ENCODE results near the gene CTRB2. TPM values are rescaled to one million over a fixed set of nuclear protein-coding genes. Genes with fewer than 3 reads are reported as not detected.
"Not testable (repeated sequence)": the region's sequence is repeated elsewhere in the genome, so short reads cannot be mapped to it uniquely, and the experiment has no call there.

The CTRB2 gene
- total RNA-seq, 2 experiments from 2014 or later = not detected

DNA sequence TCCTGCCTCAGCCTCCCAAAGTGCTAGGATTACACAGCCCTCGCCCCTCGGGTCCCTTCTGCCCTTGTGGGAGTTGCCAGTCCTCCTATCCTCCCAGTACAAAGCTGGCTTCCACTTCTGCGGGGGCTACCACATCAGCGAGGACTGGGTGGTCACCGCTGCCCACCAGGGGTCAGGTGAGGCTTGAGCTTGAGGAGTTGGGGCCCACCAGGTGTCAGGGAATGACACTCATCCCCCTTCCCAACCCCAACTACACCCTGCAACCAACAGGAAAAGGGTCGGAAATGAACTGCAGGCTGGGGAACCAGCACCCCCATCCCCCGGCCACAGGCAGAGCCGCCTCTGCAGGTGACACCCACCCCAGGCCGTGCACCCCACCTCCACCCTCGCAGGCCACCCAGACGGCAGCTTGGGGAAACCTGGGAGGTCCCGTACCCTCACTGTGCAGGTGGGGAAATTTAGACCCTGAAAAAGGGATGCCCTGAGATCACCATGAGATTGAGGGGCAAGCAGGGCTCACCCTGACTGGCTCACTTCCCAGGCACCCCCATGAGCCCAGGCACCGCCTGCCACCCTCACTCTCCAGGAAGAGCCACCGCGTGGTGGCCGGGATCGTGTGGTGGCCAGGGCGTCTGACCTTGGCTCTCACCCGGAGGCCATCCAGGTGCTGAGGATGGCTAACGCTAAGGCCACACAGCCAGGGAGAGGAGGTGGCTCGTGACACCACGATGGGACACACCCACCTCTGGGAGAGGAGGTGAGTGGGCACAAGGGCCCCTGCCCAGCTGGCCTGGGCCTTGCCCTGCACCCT, 19.8 kb upstream of the CTRB2 start:
- no peak for DNase-seq
- Mint-ChIP-seq H3K36me3 (ENCODE audit: low read depth) (no peaks in the 10 kb centered on the region), H3K4me3 (no peak overlapping the region), H3K27me3 (no peaks in the 10 kb centered on the region), H3K4me1 (no peaks in the 10 kb centered on the region), H3K9me3 (no peaks in the 10 kb centered on the region), H3K27ac (no peak overlapping the region)
- ChIA-PET POLR2A (no interaction called here), CTCF (no interaction called here)

GRCh38 chr16:75225678-75226515, 18.9 kb upstream of the CTRB2 start:
- no peak for DNase-seq
- Mint-ChIP-seq H3K9me3 (no peaks in the 10 kb centered on the region), H3K36me3 (ENCODE audit: low read depth) (no peaks in the 10 kb centered on the region), H3K27ac (no peak overlapping the region), H3K4me1 (no peaks in the 10 kb centered on the region), H3K27me3 (no peaks in the 10 kb centered on the region), H3K4me3 (no peak overlapping the region)
- ChIA-PET CTCF (interaction anchor here (0.7 kb wide), 1 partner anchor 27 kb away, joined by 4 read pairs; no protein-coding TSS in a partner anchor), POLR2A (no interaction called here)

- H3K4me1 Mint-ChIP-seq = peaks cover 3% of the 10 kb centered on the region
- no peaks in the 10 kb centered on the region for H3K36me3 Mint-ChIP-seq (ENCODE audit: low read depth)
- no peak for DNase-seq
- ChIA-PET POLR2A (no interaction called here), CTCF (interaction anchor here (0.7 kb wide), 1 partner anchor 26 kb away, joined by 4 read pairs; no protein-coding TSS in a partner anchor)
- H3K27me3 Mint-ChIP-seq = no peaks in the 10 kb centered on the region
- H3K9me3 Mint-ChIP-seq = no peaks in the 10 kb centered on the region
- H3K27ac Mint-ChIP-seq = no peak overlapping the region
- no peak overlapping the region for H3K4me3 Mint-ChIP-seq
Measured at GRCh38 chr16:75225092-75225491, 18.1 kb upstream of the CTRB2 start.

GRCh38 chr16:75224306-75225082, 17.5 kb upstream of the CTRB2 start:
- CTCF ChIA-PET = no interaction called here
- DNase-seq = no peak
- Mint-ChIP-seq H3K27ac (no peak overlapping the region), H3K36me3 (ENCODE audit: low read depth) (no peaks in the 10 kb centered on the region), H3K9me3 (no peaks in the 10 kb centered on the region), H3K27me3 (no peaks in the 10 kb centered on the region), H3K4me3 (no peak overlapping the region), H3K4me1 (peaks cover 7% of the 10 kb centered on the region)
- POLR2A ChIA-PET = no interaction called here

- POLR2A ChIA-PET; H3K27me3 Mint-ChIP-seq; DNase-seq; H3K27ac Mint-ChIP-seq; H3K4me3 Mint-ChIP-seq; H3K36me3 Mint-ChIP-seq (ENCODE audit: low read depth); CTCF ChIA-PET; H3K9me3 Mint-ChIP-seq: not testable (repeated sequence)
- peaks cover 12% of the 10 kb centered on the region for H3K4me1 Mint-ChIP-seq
Measured at GRCh38 chr16:75223129-75223528, 16.2 kb upstream of the CTRB2 start.

DNA sequence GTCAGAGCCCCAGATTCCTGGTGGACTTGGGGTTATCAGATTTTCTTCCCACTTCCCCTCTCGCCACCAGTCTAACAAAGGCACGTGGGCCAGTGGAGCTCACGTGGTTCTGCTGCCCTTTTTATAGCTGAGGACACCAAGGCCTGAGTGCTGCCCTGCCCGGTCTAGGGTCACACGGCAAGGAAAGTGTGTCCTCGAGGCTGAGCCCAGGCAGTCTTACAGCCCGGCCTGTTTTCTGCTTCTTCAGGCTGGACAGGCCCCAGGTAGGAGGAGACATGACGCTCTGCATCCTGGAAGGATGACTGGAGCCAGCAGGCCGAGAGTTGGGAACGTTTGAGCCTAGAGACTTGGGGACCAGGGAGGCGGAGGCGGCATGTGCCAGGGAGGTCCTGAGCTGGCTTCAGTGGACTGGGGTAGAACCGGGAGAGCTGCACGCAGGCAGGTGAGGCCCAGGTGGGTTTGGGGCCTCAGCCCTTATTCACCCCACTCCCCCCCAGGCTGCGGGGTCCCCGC, 15.4 kb upstream of the CTRB2 start:
- H3K9me3 Mint-ChIP-seq = no peaks in the 10 kb centered on the region
- no peak overlapping the region for H3K4me3 Mint-ChIP-seq
- no peaks in the 10 kb centered on the region for H3K27me3 Mint-ChIP-seq
- no peak overlapping the region for H3K27ac Mint-ChIP-seq
- DNase-seq = no peak
- peaks cover 12% of the 10 kb centered on the region for H3K4me1 Mint-ChIP-seq
- CTCF ChIA-PET = no interaction called here
- no peaks in the 10 kb centered on the region for H3K36me3 Mint-ChIP-seq (ENCODE audit: low read depth)
- POLR2A ChIA-PET = no interaction called here

DNA sequence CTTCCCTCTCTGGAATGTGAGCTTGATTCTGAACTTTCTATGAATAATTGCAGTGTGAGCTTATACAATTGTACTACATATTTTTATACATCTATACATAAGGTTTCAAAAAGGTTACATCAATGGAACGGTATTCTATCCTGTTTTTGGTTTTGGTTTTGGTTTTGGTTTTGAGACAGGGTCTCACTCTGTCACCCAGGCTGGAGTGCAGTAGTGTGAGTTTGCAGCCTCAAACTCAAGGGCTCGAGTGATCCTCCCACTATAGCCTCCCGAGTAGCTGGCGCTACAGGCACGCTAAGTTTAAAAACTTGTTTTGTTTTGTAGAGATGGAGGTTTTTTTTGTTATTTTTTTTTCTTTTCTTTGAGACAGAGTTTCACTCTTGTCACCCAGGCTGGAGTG, 12.9 kb upstream of the CTRB2 start:
- Mint-ChIP-seq H3K4me3 (peak overlapping the region; percentile 63), H3K9me3 (no peaks in the 10 kb centered on the region), H3K27ac (peak overlapping the region; percentile 44), H3K4me1 (peaks cover 12% of the 10 kb centered on the region), H3K27me3 (no peaks in the 10 kb centered on the region), H3K36me3 (ENCODE audit: low read depth) (no peaks in the 10 kb centered on the region)
- DNase-seq = peak; percentile 30
- ChIA-PET CTCF (interaction anchor here (1.2 to 2.2 kb wide), 2 partner anchors 14 to 20 kb away, joined by 6 to 12 read pairs; no protein-coding TSS in a partner anchor), POLR2A (interaction anchor here (0.6 to 1.2 kb wide), 2 partner anchors 154 to 244 kb away, joined by 3 read pairs; no protein-coding TSS in a partner anchor)

DNA sequence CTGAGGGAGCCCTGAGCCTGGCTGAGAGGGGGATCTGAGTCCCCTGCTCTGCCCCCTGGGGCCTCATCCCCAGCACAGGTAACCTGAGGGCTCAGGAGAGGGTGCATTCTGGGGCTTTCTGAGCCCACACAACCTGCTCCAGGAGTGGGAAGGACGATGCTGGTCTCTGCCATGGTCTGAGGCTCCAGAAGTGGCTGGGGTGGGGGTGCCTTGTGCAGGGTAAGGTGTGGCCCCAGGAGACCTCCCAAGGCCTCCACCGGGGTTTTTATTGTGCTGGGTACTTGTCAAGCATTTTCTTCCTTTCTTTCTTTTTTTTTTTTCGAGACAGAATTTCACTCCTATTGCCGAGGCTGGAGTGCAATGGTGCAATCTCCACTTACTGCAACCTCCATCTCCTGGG, 12.1 kb upstream of the CTRB2 start:
- Mint-ChIP-seq H3K36me3 (ENCODE audit: low read depth) (no peaks in the 10 kb centered on the region), H3K27ac (no peak overlapping the region), H3K27me3 (no peaks in the 10 kb centered on the region), H3K4me3 (no peak overlapping the region), H3K4me1 (peaks cover 12% of the 10 kb centered on the region), H3K9me3 (no peaks in the 10 kb centered on the region)
- no peak for DNase-seq
- POLR2A ChIA-PET = interaction anchor here (0.6 kb wide), 1 partner anchor 244 kb away, joined by 3 read pairs; no protein-coding TSS in a partner anchor
- CTCF ChIA-PET = interaction anchor here (2.2 kb wide), 1 partner anchor 20 kb away, joined by 12 read pairs; no protein-coding TSS in a partner anchor

- Mint-ChIP-seq H3K4me3 (peak within 1 kb of the TSS; percentile 63), H3K9me3 (no peaks in the 10 kb centered on the region), H3K4me1 (peaks cover 12% of the 10 kb centered on the region), H3K36me3 (ENCODE audit: low read depth) (no peaks in the 10 kb centered on the region), H3K27ac (peak within 1 kb of the TSS; percentile 44), H3K27me3 (no peaks in the 10 kb centered on the region)
- no peak for DNase-seq
- ChIA-PET CTCF (interaction anchor here (3.0 kb wide), 1 partner anchor 19 kb away, joined by 13 read pairs; no protein-coding TSS in a partner anchor), POLR2A (no interaction called here)
Measured at GRCh38 chr16:75218256-75219076, 11.5 kb upstream of the CTRB2 start, which contains the start of gene CTRB1. Gene CTRB1, plus strand, starts transcription at chr16:75218988. Its CDS starts 20 bp downstream, at chr16:75219008.

DNA sequence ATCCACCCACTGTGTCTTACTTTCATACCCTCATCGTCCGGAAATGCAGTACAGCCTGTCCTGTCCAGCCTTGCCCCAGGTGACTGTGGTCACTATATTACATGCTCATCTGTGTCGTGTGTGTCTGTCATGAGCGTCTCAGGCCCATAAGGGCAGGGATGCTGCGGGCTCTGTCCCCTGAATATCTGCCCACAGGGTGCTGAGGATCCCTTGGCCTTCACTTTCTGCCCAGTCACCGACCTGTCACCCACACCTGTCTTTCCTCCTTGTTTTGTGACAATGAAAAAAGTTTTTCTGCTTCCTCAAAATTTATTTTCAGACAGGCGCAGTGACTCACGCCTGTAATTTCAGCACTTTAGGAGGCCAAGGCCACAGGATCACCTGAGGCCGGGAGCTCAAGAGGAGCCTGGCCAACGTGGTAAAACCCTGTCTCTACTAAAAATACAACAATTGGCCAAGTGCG, 10.5 kb upstream of the CTRB2 start:
- no peak for DNase-seq
- H3K4me3 Mint-ChIP-seq = no peak overlapping the region
- ChIA-PET POLR2A (no interaction called here), CTCF (interaction anchor here (3.0 kb wide), 1 partner anchor 18 kb away, joined by 13 read pairs; no protein-coding TSS in a partner anchor)
- no peaks in the 10 kb centered on the region for H3K36me3 Mint-ChIP-seq (ENCODE audit: low read depth)
- no peak overlapping the region for H3K27ac Mint-ChIP-seq
- peaks cover 12% of the 10 kb centered on the region for H3K4me1 Mint-ChIP-seq
- H3K9me3 Mint-ChIP-seq = no peaks in the 10 kb centered on the region
- no peaks in the 10 kb centered on the region for H3K27me3 Mint-ChIP-seq

DNA sequence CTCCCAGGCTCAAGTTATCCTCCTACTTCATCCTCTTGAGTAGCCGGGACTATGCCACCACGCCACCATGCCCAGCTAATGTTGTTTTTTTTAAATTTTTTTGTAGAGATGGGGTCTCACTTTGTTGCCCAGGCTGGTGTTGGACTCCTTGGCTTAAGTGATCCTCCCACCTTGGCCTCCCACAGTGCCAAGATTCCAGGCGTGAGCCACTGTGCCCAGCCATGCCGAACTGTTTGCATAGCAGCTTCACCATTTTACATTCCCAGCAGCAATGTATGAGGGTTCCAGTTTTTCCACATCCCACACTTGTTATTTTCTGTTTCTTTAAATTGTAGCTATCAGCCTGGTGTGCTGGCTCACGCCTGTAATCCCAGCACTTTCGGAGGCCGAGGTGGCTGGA, 9.6 kb upstream of the CTRB2 start:
- Mint-ChIP-seq H3K4me3 (no peak overlapping the region), H3K4me1 (peaks cover 12% of the 10 kb centered on the region), H3K27me3 (no peaks in the 10 kb centered on the region), H3K36me3 (ENCODE audit: low read depth) (no peaks in the 10 kb centered on the region), H3K9me3 (no peaks in the 10 kb centered on the region), H3K27ac (no peak overlapping the region)
- CTCF ChIA-PET = interaction anchor here (0.6 to 3.0 kb wide), 2 partner anchors 17 to 869 kb away, joined by 6 to 13 read pairs; no protein-coding TSS in a partner anchor
- POLR2A ChIA-PET = no interaction called here
- no peak for DNase-seq

DNA sequence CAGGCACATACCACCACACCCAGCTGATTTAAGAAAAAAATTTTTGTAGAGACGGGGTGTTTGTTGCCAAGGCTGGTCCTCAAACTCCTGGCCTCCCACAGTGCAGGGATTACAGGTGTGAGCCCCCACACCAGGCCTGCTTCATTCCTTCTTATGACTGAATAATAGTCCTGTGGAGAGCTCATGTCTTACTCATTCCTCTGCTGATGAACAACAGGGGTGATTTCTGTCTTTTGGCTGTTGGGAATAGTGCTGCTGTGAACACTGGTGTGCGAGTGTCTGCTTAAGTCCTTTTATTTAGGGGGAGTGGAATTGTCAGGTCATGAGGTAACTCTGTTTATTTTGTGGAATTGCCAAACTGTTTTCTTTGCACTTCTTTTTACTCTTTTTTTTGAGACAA, 9.2 kb upstream of the CTRB2 start:
- Mint-ChIP-seq H3K9me3 (no peaks in the 10 kb centered on the region), H3K36me3 (ENCODE audit: low read depth) (no peaks in the 10 kb centered on the region), H3K27me3 (no peaks in the 10 kb centered on the region), H3K4me3 (no peak overlapping the region), H3K4me1 (peaks cover 12% of the 10 kb centered on the region), H3K27ac (no peak overlapping the region)
- no peak for DNase-seq
- ChIA-PET POLR2A (interaction anchor here (0.6 kb wide), 1 partner anchor 84 kb away, joined by 3 read pairs; no protein-coding TSS in a partner anchor), CTCF (interaction anchor here (0.6 to 3.0 kb wide), 2 partner anchors 17 to 869 kb away, joined by 6 to 13 read pairs; no protein-coding TSS in a partner anchor)

Data from activated CD4-positive, alpha-beta memory T cell treated with anti-CD3 and anti-CD28 coated beads, Interleukin-2, amount 10 ng/mL, durations not matched to agents 7 days and 5 days (primary cell).